HepG2 (cell line): ENCODE measurements around the gene KMT2B. TPM values are rescaled to one million over a fixed set of nuclear protein-coding genes. Genes with fewer than 3 reads are reported as not detected.

ENCODE experiments used
- ARID5B ChIP-seq: IDR thresholded peaks from 2 replicates; pipeline ENCODE4 v1.4.0; 2020; ENCODE audit warnings: mild to moderate bottlenecking, missing genetic modification reagents
- BRD4 ChIP-seq: sonication (generic); formaldehyde crosslinking; IDR thresholded peaks from 2 replicates; pipeline ENCODE4 v1.4.0; 2020; ENCODE audit warnings: missing genetic modification reagents
- CBX1 ChIP-seq: IDR thresholded peaks from one replicate; pipeline ENCODE4 v1.6.1; 2016; ENCODE audit warnings: antibody characterized with exemption, low read depth
- ELF3 ChIP-seq: IDR thresholded peaks from 2 replicates; pipeline ENCODE4 v1.6.1; 2016; ENCODE audit warnings: missing genetic modification reagents, missing compliant biosample characterization
- GMEB2 ChIP-seq: IDR thresholded peaks from 2 replicates; pipeline ENCODE4 v1.6.1; 2016; ENCODE audit warnings: missing biosample characterization, missing genetic modification reagents, low read depth
- HIVEP1 ChIP-seq: sonication (generic); formaldehyde crosslinking; IDR thresholded peaks from 2 replicates; pipeline ENCODE4 v1.4.0; 2020; ENCODE audit warnings: mild to moderate bottlenecking, missing genetic modification reagents
- HNRNPL ChIP-seq: fragments of 200-400 bp; formaldehyde crosslinking; IDR thresholded peaks from 2 replicates; pipeline ENCODE4 v1.6.1; 2017; ENCODE audit warnings: mild to moderate bottlenecking, low read depth, low read length
- ISX ChIP-seq: sonication (generic); formaldehyde crosslinking; conservative IDR thresholded peaks from 2 replicates; pipeline ENCODE4 v1.5.0; 2020; ENCODE audit warnings: missing genetic modification reagents
- KDM1A ChIP-seq: IDR thresholded peaks from 2 replicates; pipeline ENCODE4 v1.6.1; 2016; ENCODE audit warnings: missing compliant biosample characterization
- NCOR1 ChIP-seq: fragments of 200-600 bp; sonication (generic); IDR thresholded peaks from 2 replicates; pipeline ENCODE4 v1.7.0; 2017; ENCODE audit warnings: antibody characterized with exemption, low read length, borderline replicate concordance
- ONECUT2 ChIP-seq: sonication (generic); formaldehyde crosslinking; IDR thresholded peaks from 2 replicates; pipeline ENCODE4 v1.4.0; 2020; ENCODE audit warnings: missing genetic modification reagents
- PRDM4 ChIP-seq: sonication (generic); formaldehyde crosslinking; IDR thresholded peaks from 2 replicates; pipeline ENCODE4 v1.9.0; 2021; ENCODE audit warnings: missing genetic modification reagents, borderline replicate concordance
- RBAK ChIP-seq: sonication (generic); formaldehyde crosslinking; IDR thresholded peaks from 2 replicates; pipeline ENCODE4 v1.5.1; 2020; ENCODE audit warnings: mild to moderate bottlenecking, missing genetic modification reagents
- SCMH1 ChIP-seq: sonication (generic); formaldehyde crosslinking; IDR thresholded peaks from 2 replicates; pipeline ENCODE4 v1.9.0; 2021; ENCODE audit warnings: missing genetic modification reagents, mild to moderate bottlenecking, borderline replicate concordance
- TAF1 ChIP-seq: sonication (generic); formaldehyde crosslinking; IDR thresholded peaks from 2 replicates; pipeline ENCODE4 v1.4.0; 2020; ENCODE audit warnings: missing genetic modification reagents
- TERF1 ChIP-seq: sonication (generic); formaldehyde crosslinking; IDR thresholded peaks from 2 replicates; pipeline ENCODE4 v1.8.0; 2022; ENCODE audit warnings: mild to moderate bottlenecking, missing genetic modification reagents, moderate library complexity
- XBP1 ChIP-seq: sonication (generic); formaldehyde crosslinking; IDR thresholded peaks from 2 replicates; pipeline ENCODE4 v1.5.0; 2020; ENCODE audit warnings: missing genetic modification reagents
- ZNF432 ChIP-seq: sonication (generic); formaldehyde crosslinking; IDR thresholded peaks from 2 replicates; pipeline ENCODE4 v1.5.0; 2020; ENCODE audit warnings: missing genetic modification reagents, mild to moderate bottlenecking, borderline replicate concordance
- ZNF552 ChIP-seq: sonication (generic); formaldehyde crosslinking; IDR thresholded peaks from 2 replicates; pipeline ENCODE4 v1.9.0; 2022; ENCODE audit warnings: missing genetic modification reagents, mild to moderate bottlenecking, borderline replicate concordance
- ZNF740 ChIP-seq: sonication (generic); formaldehyde crosslinking; IDR thresholded peaks from 2 replicates; pipeline ENCODE4 v1.4.0; 2020; ENCODE audit warnings: missing genetic modification reagents
- ZSCAN21 ChIP-seq: sonication (generic); formaldehyde crosslinking; IDR thresholded peaks from 2 replicates; pipeline ENCODE4 v1.8.0; 2022; ENCODE audit warnings: mild to moderate bottlenecking, missing genetic modification reagents, moderate library complexity, borderline replicate concordance
- polyA plus RNA-seq, 8 experiments: library from polyadenylated mRNA; depleted of rRNA in 3 of 8; stranded (reverse) in 7 of 8; unstranded in 1 of 8; fragments of >200 nt; fragmentation: Illumina TruSeq in 4 of 8; extraction: Trizol in 4 of 8; gene quantifications; 2 replicates each; pipeline versions ENCODE4 v1.2.1 to v1.2.3, GENCODE V29; 2011 to 2016; ENCODE audit warnings: low read depth in 4 of 8, missing spikeins in 1 of 8, mixed read lengths in 1 of 8; ENCODE audit not compliant: insufficient read depth in 1 of 8
- total RNA-seq, 5 experiments: library from RNA; depleted of rRNA; stranded (reverse); fragments of >200 nt; fragmentation: Illumina TruSeq; extraction: Trizol; gene quantifications; 2 replicates each; pipeline ENCODE4 v1.2.3, GENCODE V29; 2016; ENCODE audit warnings: low read depth in 1 of 5

Gene KMT2B
- total and polyA plus RNA-seq, 2 of the 13 experiments (the other 11 are each of a cell fraction or from before 2014, with no cell fraction given) = 6.2 to 16.9 TPM

GRCh38 chr19:35715981-35716800 lies 1.6 kb upstream of the KMT2B start (continued):
- TF ChIP-seq ZNF432 (CRISPR knock-in tag) (no peak), TERF1 (CRISPR knock-in tag) (0 out of 2 replicates have a peak, but pooled peaks have one; percentile 31), ZSCAN21 (CRISPR knock-in tag) (no peak; the same call in 1 of the 2 replicates), HNRNPL (0 out of 2 replicates have a peak, but pooled peaks have one; percentile 13), ZNF740 (CRISPR knock-in tag) (no peak), ARID5B (peak; percentile 47), ELF3 (CRISPR knock-in tag) (no peak), ONECUT2 (no peak), NCOR1 (no peak), RBAK (CRISPR knock-in tag) (no peak), TAF1 (peak; percentile 47; the same call in 1 of the 2 replicates), GMEB2 (CRISPR knock-in tag) (no peak), CBX1 (no peak), SCMH1 (no peak), XBP1 (CRISPR knock-in tag) (no peak), HIVEP1 (CRISPR knock-in tag) (no peak), BRD4 (peak; percentile 16; the same call in 1 of the 2 replicates), ZNF552 (CRISPR knock-in tag) (no peak), PRDM4 (CRISPR knock-in tag) (no peak), KDM1A (CRISPR knock-in tag) (no peak), ISX (CRISPR knock-in tag) (no peak)
